ENCODE data around the gene CASP10.

Gene CASP10

GRCh38 chr2:201260302-201260800 lies 77.4 kb downstream of the CASP10 start, which contains the start of gene CASP8:
CASP8 (plus strand) TSS chr2:201260536; CDS start chr2:201266487, 5,951 bp downstream.
- DNase-seq (ENCODE audit: low read depth), result peak; percentile 66

- DNase-seq (ENCODE audit: low read depth), result peak; percentile 41
Observed at GRCh38 chr2:201261471-201261870, 78.5 kb downstream of the CASP10 start.

DNA sequence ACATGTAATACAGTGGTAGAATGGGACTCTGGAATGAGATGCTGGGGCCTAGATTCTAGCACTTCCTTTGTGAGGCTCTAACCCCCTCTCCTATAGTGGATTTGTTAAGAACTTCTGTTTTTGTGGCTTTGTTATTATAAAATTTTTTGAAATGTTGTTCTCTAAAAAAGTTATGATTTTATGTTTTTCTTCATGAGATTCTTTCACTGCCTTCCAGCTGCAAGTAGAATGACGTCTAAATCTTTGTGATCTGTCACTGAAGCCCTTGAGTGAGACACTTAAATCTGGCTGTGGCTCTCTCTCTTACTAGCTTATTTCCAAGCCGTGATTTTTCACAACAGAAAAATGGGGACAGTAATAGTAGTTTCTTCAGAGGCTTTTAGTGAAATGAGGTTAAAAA lies 79.0 kb downstream of the CASP10 start:
- no peak for DNase-seq (ENCODE audit: low read depth)

DNA sequence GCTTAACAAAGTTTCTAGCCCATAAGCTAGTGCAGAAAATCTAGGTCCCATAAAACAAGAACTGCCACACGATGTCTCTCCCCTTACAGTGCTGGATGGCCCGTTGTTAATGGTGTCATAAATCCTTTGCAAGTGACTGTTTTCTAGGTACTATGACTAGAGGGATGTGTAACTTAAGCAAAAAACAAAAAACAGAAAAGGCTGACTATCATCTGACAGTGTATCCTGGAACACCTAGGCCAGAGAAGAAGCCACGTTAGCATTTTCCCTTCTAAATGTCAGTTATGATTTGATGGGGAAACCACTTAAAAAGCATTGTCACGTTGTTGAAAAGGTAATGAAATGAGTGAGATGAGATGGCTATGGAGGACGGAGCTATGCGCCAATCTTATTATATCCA lies 79.8 kb downstream of the CASP10 start:
- no peak for DNase-seq (ENCODE audit: low read depth)

DNA sequence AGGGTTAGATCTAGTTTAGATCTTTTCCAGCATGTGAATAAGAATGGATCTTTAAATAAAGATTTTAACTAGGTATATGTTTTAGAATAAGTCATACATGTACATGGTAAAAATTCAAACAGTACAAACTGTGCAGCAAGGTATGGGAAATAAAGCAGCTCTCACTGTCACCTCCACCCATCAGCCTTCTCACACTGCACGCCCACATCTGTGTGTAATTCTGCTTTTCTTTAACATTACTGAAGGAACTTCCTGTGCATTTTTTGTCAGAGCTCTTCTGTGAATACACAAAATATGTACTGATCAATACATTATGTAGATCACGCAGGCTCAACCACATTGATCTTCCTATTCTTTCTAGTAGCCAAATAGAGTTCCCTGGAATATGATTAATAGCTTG lies 80.8 kb downstream of the CASP10 start:
- no peak for DNase-seq (ENCODE audit: low read depth)

- DNase-seq (ENCODE audit: low read depth), result no peak
Observed at GRCh38 chr2:201264472-201265173, 81.7 kb downstream of the CASP10 start.

DNA sequence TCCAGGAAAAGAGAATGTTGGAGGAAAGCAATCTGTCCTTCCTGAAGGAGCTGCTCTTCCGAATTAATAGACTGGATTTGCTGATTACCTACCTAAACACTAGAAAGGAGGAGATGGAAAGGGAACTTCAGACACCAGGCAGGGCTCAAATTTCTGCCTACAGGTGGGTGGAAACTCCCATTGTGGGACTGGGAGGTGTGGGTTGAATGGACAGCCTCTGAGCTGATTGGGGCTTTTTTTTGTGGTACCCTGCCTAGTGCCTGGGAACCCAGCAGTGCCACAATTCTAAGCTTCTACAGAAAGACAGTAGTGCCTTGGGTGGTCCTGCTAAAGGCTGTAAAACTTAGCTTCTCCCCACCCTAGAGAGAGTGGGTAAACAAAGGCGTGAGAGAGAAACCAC lies 83.7 kb downstream of the CASP10 start:
- no peak for DNase-seq (ENCODE audit: low read depth)

DNA sequence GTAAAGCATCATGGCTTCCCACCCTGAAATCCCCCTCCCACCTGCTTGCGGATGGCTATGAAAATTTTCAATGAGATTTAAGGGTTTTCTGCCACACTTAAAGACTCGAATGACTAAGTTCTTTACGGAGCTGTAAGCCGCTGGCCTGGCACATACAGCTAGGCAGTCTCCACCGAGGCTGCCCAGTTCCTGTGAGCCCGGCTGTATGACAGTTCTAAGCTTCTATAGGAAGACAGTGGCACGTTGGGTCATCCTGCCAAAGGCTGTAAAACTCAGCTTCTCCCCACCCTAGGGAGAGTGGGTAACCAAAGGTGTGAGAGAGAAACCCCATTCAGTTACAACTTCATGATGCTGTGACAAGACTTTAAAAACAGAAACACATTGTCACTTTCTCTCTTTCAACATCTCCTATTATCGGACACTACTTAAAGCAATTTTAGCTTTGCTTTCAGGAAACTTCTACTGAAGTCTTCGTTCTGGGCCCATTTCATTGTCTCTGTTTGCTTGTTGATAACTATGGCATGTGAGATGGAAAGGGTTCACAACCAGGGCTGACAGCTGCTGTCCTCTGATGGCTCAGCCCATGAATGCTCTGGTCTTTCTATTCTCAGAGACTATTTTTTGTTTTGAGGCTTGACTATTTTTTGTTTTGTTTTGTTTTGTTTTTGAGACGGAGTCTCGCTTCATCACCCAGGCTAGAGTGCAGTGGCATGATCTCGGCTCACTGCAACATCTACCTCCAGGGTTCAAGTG lies 84.5 kb downstream of the CASP10 start:
- DNase-seq (ENCODE audit: low read depth), result no peak

DNA sequence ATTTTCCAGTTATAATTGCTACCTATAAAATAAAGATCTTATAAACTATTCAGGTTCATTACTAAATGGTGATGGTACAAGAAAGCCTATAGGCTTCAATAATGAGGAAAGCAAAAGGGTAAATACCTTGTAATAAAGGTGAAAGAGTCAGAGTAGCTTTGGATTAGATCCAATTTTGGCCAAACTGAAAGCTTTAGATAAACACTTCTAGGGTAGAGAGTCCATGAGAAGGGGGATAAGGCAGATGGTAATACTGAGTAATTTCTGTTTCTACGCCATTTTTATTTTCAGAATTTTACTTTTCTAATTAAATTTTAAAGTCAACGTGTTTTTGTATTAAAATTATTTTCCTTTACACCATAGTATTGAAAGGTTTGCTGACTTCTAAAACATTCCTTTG lies 86.8 kb downstream of the CASP10 start:
- DNase-seq (ENCODE audit: low read depth), result no peak

- DNase-seq (ENCODE audit: low read depth), result no peak
Observed at GRCh38 chr2:201270293-201271001, 87.5 kb downstream of the CASP10 start.

GRCh38 chr2:201271917-201272316 lies 89.0 kb downstream of the CASP10 start:
- no peak for DNase-seq (ENCODE audit: low read depth)

DNA sequence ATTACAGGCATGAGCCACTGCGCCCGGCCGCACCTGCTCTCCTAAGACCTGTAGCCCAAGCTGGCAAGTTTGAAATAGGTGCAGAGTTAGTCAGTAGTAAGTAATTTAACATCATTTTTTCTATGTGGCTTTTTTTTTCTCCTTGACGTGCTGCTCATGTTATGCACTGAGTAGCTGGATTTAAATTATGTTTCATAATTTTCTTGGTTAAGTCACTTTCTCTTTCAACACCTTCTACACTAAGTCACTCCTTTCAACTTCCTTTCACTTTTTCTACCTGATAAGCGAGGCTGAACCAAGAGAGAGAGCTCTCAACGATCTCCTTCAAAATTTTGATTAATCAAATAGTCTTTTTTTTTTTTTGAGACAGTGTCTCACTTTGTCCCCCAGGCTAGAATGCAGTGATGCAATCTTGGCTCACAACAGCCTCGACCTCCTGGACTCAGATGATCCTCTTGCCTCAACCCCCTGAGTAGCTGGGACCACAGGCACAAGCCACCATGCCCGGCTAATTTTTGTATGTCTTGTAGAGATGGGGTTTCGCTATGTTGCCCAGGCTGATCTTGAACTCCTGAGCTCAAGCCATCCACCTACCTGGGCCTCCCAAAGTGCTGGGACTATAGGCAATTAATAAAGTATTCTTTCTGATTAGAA lies 90.5 kb downstream of the CASP10 start:
- no peak for DNase-seq (ENCODE audit: low read depth)

DNA sequence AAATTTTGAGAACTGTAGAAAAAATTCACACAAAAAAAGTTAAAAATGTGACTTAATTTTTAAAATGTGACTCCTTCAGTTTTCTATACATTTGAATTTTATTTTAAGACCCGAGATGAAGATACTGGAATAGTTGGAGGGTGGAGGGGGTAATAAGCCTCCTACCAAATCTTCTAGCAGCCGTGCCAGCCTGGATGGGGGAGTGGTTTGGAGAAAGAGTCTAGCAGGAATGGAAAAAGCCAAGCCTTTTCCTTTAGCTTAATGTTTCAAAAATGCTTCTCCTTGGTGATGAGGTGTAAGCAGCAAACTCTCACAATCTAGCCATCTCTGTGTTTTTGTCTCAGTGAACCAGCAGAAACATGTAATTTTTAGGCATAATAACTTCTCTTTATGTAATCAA lies 92.1 kb downstream of the CASP10 start:
- DNase-seq (ENCODE audit: low read depth), result no peak

GRCh38 chr2:201275990-201276389 lies 93.0 kb downstream of the CASP10 start:
- DNase-seq (ENCODE audit: low read depth), result no peak

- no peak for DNase-seq (ENCODE audit: low read depth)
Observed at GRCh38 chr2:201276511-201276910, 93.6 kb downstream of the CASP10 start.

Data from T follicular helper cell (primary cell).